Natural killer cell treated with Interleukin-12 subunit alpha and Interleukin-12 subunit beta and Interleukin-15 and Interleukin-18, amount 100 ng/mL, for 72 hours (primary cell): ENCODE results near the gene USP8. TPM values are rescaled to one million over a fixed set of nuclear protein-coding genes. Genes with fewer than 3 reads are reported as not detected.
"Not testable (repeated sequence)": the region's sequence is repeated elsewhere in the genome, so short reads cannot be mapped to it uniquely, and the experiment has no call there.

Experiments
- ATAC-seq, 2 donors: fragments of 150-1000 bp; cut with Tn5 transposase in 1 of 2; sonication (Bioruptor Pico), chemical (Tn5 transposase) in 1 of 2; 2 replicates each; pipeline ENCODE4 v1.10.0; 2021
- DNase-seq: peaks from one replicate; pipeline ENCODE4 v3.0.0; 2022; ENCODE audit warnings: low spot score
- H3K27ac Mint-ChIP-seq, 2 donors: 1 replicate in 1 of 2; 2 replicates in 1 of 2; pipeline ENCODE4 v1.8.0; 2022; ENCODE audit warnings: mixed read lengths in 2 of 2, mild to moderate bottlenecking in 1 of 2, moderate library complexity in 1 of 2
- H3K27me3 Mint-ChIP-seq, 2 donors: 1 replicate in 1 of 2; 2 replicates in 1 of 2; pipeline ENCODE4 v1.8.0; 2022; ENCODE audit warnings: mixed read lengths in 2 of 2
- H3K36me3 Mint-ChIP-seq: one replicate; pipeline ENCODE4 v1.8.0; 2022; ENCODE audit warnings: mixed read lengths
- H3K4me1 Mint-ChIP-seq, 2 donors: 1 replicate in 1 of 2; 2 replicates in 1 of 2; pipeline ENCODE4 v1.8.0; 2022; ENCODE audit warnings: low read depth in 2 of 2, mixed read lengths in 2 of 2, mild to moderate bottlenecking in 1 of 2
- H3K4me3 Mint-ChIP-seq: one replicate; pipeline ENCODE4 v1.8.0; 2022; ENCODE audit warnings: mixed read lengths
- H3K9me3 Mint-ChIP-seq: 2 replicates; pipeline ENCODE4 v1.8.0; 2022; ENCODE audit warnings: mixed read lengths
- total RNA-seq, 2 donors: library from RNA; stranded (reverse); gene quantifications; one replicate each; pipeline ENCODE4 v1.2.3, GENCODE V29; 2022

The USP8 gene
- total RNA-seq: 10 to 100 TPM; 61.1 to 72.0 TPM

GRCh38 chr15:50424066-50424890 lies at the start of gene USP8:
USP8 (plus strand) TSS chr15:50424405; CDS start chr15:50439074, 14,669 bp downstream.
- Mint-ChIP-seq H3K4me1 (peaks cover 19 to 29% of the 10 kb centered on the region in 2 donors), H3K36me3 (peaks cover 4% of the 10 kb centered on the region), H3K4me3 (peak within 1 kb of the TSS; percentile 95), H3K9me3 (no peaks in the 10 kb centered on the region), H3K27ac (peak within 1 kb of the TSS; percentile 77 to 90), H3K27me3 (no peaks in the 10 kb centered on the region)
- peak; percentile 96 for DNase-seq
- peak; percentile 99 for ATAC-seq

GRCh38 chr15:50377867-50378751 lies 46.1 kb upstream of the USP8 start:
- DNase-seq (no peak), ATAC-seq (peak; percentile 75 to 97)
- Mint-ChIP-seq H3K36me3 (no peaks in the 10 kb centered on the region), H3K4me3 (peak overlapping the region; percentile 76), H3K27ac (peak overlapping the region; percentile 8 to 61), H3K4me1 (peaks cover 6 to 18% of the 10 kb centered on the region in 2 donors), H3K27me3 (peaks cover 0 to 3% of the 10 kb centered on the region in 2 donors), H3K9me3 (no peaks in the 10 kb centered on the region)

- Mint-ChIP-seq H3K36me3 (no peaks in the 10 kb centered on the region), H3K4me1 (peaks cover 6 to 18% of the 10 kb centered on the region in 2 donors), H3K27me3 (peaks cover 0 to 3% of the 10 kb centered on the region in 2 donors), H3K9me3 (no peaks in the 10 kb centered on the region), H3K4me3 (peak overlapping the region; percentile 76), H3K27ac (peak overlapping the region; percentile 8 to 61)
- ATAC-seq (no peak), DNase-seq (no peak)
Measured at GRCh38 chr15:50378776-50379175, 45.4 kb upstream of the USP8 start.

- H3K27me3 Mint-ChIP-seq, DNase-seq, H3K36me3 Mint-ChIP-seq, H3K9me3 Mint-ChIP-seq, H3K4me3 Mint-ChIP-seq, H3K27ac Mint-ChIP-seq, ATAC-seq: not testable (repeated sequence)
- H3K4me1 Mint-ChIP-seq: peaks cover 6 to 18% of the 10 kb centered on the region in 2 donors
Measured at GRCh38 chr15:50379413-50379812, 44.8 kb upstream of the USP8 start.

- DNase-seq (no peak), ATAC-seq (no peak)
- no peak overlapping the region for H3K4me3 Mint-ChIP-seq
- peaks cover 0 to 3% of the 10 kb centered on the region in 2 donors for H3K27me3 Mint-ChIP-seq
- H3K9me3 Mint-ChIP-seq: no peaks in the 10 kb centered on the region
- H3K27ac Mint-ChIP-seq: no peak overlapping the region
- H3K36me3 Mint-ChIP-seq: no peaks in the 10 kb centered on the region
- H3K4me1 Mint-ChIP-seq: peaks cover 6 to 18% of the 10 kb centered on the region in 2 donors
Measured at GRCh38 chr15:50380089-50380488, 44.1 kb upstream of the USP8 start.

GRCh38 chr15:50381438-50381837 lies 42.8 kb upstream of the USP8 start:
- no peak overlapping the region for H3K4me3 Mint-ChIP-seq
- no peaks in the 10 kb centered on the region for H3K9me3 Mint-ChIP-seq
- no peaks in the 10 kb centered on the region for H3K36me3 Mint-ChIP-seq
- ATAC-seq: no peak
- H3K4me1 Mint-ChIP-seq: peaks cover 6 to 18% of the 10 kb centered on the region in 2 donors
- no peak for DNase-seq
- no peak overlapping the region for H3K27ac Mint-ChIP-seq
- peaks cover 0 to 3% of the 10 kb centered on the region in 2 donors for H3K27me3 Mint-ChIP-seq

GRCh38 chr15:50382408-50382807 lies 41.8 kb upstream of the USP8 start:
- not testable (repeated sequence) for H3K9me3 Mint-ChIP-seq, ATAC-seq
- peaks cover 6 to 13% of the 10 kb centered on the region in 2 donors for H3K4me1 Mint-ChIP-seq

GRCh38 chr15:50390554-50391264 lies 33.5 kb upstream of the USP8 start:
- ATAC-seq (no peak), DNase-seq (no peak)
- no peaks in the 10 kb centered on the region for H3K36me3 Mint-ChIP-seq
- no peak overlapping the region for H3K4me3 Mint-ChIP-seq
- H3K9me3 Mint-ChIP-seq: no peaks in the 10 kb centered on the region
- no peak overlapping the region for H3K27ac Mint-ChIP-seq
- H3K4me1 Mint-ChIP-seq: no peaks in the 10 kb centered on the region
- no peaks in the 10 kb centered on the region for H3K27me3 Mint-ChIP-seq

More at GRCh38 chr15:50382408-50382807, 41.8 kb upstream of the USP8 start:
- H3K27ac Mint-ChIP-seq, H3K36me3 Mint-ChIP-seq, DNase-seq, H3K4me3 Mint-ChIP-seq, H3K27me3 Mint-ChIP-seq: not testable (repeated sequence)

- not testable (repeated sequence) for H3K4me1 Mint-ChIP-seq, H3K27me3 Mint-ChIP-seq, H3K9me3 Mint-ChIP-seq, ATAC-seq, H3K27ac Mint-ChIP-seq, DNase-seq, H3K36me3 Mint-ChIP-seq, H3K4me3 Mint-ChIP-seq
Measured at GRCh38 chr15:50391561-50391960, 32.6 kb upstream of the USP8 start.

- DNase-seq: no peak
- no peak for ATAC-seq
- Mint-ChIP-seq H3K4me1 (no peaks in the 10 kb centered on the region), H3K27ac (no peak overlapping the region), H3K36me3 (no peaks in the 10 kb centered on the region), H3K27me3 (peaks cover 7 to 21% of the 10 kb centered on the region in 2 donors), H3K4me3 (no peak overlapping the region), H3K9me3 (no peaks in the 10 kb centered on the region)
Measured at GRCh38 chr15:50411870-50412269, 12.3 kb upstream of the USP8 start.

GRCh38 chr15:50414624-50415023 lies 9.6 kb upstream of the USP8 start:
- Mint-ChIP-seq H3K27me3 (peaks cover 3 to 7% of the 10 kb centered on the region in 2 donors), H3K27ac (no peak overlapping the region), H3K4me3 (no peak overlapping the region), H3K9me3 (no peaks in the 10 kb centered on the region), H3K36me3 (no peaks in the 10 kb centered on the region), H3K4me1 (no peaks in the 10 kb centered on the region)
- ATAC-seq (no peak), DNase-seq (no peak)

- DNase-seq (no peak), ATAC-seq (no peak)
- peaks cover 0 to 3% of the 10 kb centered on the region in 2 donors for H3K27me3 Mint-ChIP-seq
- no peaks in the 10 kb centered on the region for H3K36me3 Mint-ChIP-seq
- H3K27ac Mint-ChIP-seq: no peak overlapping the region
- H3K4me3 Mint-ChIP-seq: no peak overlapping the region
- no peaks in the 10 kb centered on the region for H3K4me1 Mint-ChIP-seq
- no peaks in the 10 kb centered on the region for H3K9me3 Mint-ChIP-seq
Measured at GRCh38 chr15:50415752-50416404, 8.3 kb upstream of the USP8 start.

GRCh38 chr15:50416890-50417289 lies 7.3 kb upstream of the USP8 start:
- Mint-ChIP-seq H3K27ac (no peak overlapping the region), H3K27me3 (peaks cover 0 to 3% of the 10 kb centered on the region in 2 donors), H3K4me3 (no peak overlapping the region), H3K4me1 (no peaks in the 10 kb centered on the region), H3K9me3 (no peaks in the 10 kb centered on the region), H3K36me3 (no peaks in the 10 kb centered on the region)
- ATAC-seq: no peak
- no peak for DNase-seq
